Measurements from ENCODE around the gene KPNB1.
A peak's percentile ranks its signal among the peaks of the same experiment; 100 is the strongest.

The KPNB1 gene

GRCh38 chr17:47698749-47699535 lies 49.2 kb downstream of the KPNB1 start:
- peak; percentile 73 for DNase-seq

GRCh38 chr17:47699536-47699840 lies 49.8 kb downstream of the KPNB1 start:
- DNase-seq = no peak

- peak; percentile 51 for DNase-seq
Measured at GRCh38 chr17:47700471-47701449, 51.0 kb downstream of the KPNB1 start.

- no peak for DNase-seq
Measured at GRCh38 chr17:47701608-47702007, 51.9 kb downstream of the KPNB1 start.

GRCh38 chr17:47702391-47702995 lies 52.8 kb downstream of the KPNB1 start:
- no peak for DNase-seq

- peak; percentile 38 for DNase-seq
Measured at GRCh38 chr17:47703191-47703591, 53.5 kb downstream of the KPNB1 start.

GRCh38 chr17:47703671-47704070 lies 54.0 kb downstream of the KPNB1 start:
- DNase-seq = no peak

- DNase-seq = peak; percentile 39
Measured at GRCh38 chr17:47704116-47704515, 54.4 kb downstream of the KPNB1 start.

- no peak for DNase-seq
Measured at GRCh38 chr17:47704736-47705135, 55.0 kb downstream of the KPNB1 start.

- DNase-seq = no peak
Measured at GRCh38 chr17:47705536-47706530, 56.1 kb downstream of the KPNB1 start.

- DNase-seq = no peak
Measured at GRCh38 chr17:47707056-47707804, 57.5 kb downstream of the KPNB1 start.

- no peak for DNase-seq
Measured at GRCh38 chr17:47707884-47708283, 58.2 kb downstream of the KPNB1 start.

GRCh38 chr17:47708312-47708863 lies 58.7 kb downstream of the KPNB1 start:
- no peak for DNase-seq

- no peak for DNase-seq
Measured at GRCh38 chr17:47708864-47709541, 59.3 kb downstream of the KPNB1 start.

- DNase-seq = no peak
Measured at GRCh38 chr17:47709594-47709993, 59.9 kb downstream of the KPNB1 start.

- DNase-seq = no peak
Measured at GRCh38 chr17:47711366-47712099, 61.8 kb downstream of the KPNB1 start.

- no peak for DNase-seq
Measured at GRCh38 chr17:47712330-47713023, 62.8 kb downstream of the KPNB1 start.

- DNase-seq = no peak
Measured at GRCh38 chr17:47713980-47714700, 64.4 kb downstream of the KPNB1 start.

All from CD4-positive, alpha-beta T cell treated with Interleukin-15 for 1 hour (primary cell).